Right lobe of liver (tissue), 6 donors: ENCODE measurements around the gene CCDC28B. TPM values are rescaled to one million over a fixed set of nuclear protein-coding genes. Genes with fewer than 3 reads are reported as not detected.

Source experiments
- ATAC-seq, 4 donors: fragments of 200-7000 bp; cut with Tn5 transposase; one replicate each; pipeline ENCODE4 v1.9.1; 2020; ENCODE audit warnings: mild to moderate bottlenecking in 4 of 4, moderate library complexity in 4 of 4
- DNase-seq, 3 donors: peaks; one replicate each; pipeline ENCODE4 v3.0.0-alpha.2; 2020
- H3K27ac ChIP-seq, 3 donors: fragments of 200-600 bp; one replicate each; pipeline ENCODE4 v1.8.0; 2022
- H3K27me3 ChIP-seq, 2 donors: fragments of 200-600 bp; one replicate each; pipeline ENCODE4 v1.8.0; 2022
- H3K36me3 ChIP-seq, 4 donors: fragments of 200-600 bp; sonication (generic) in 1 of 4; one replicate each; pipeline versions ENCODE4 v1.5.1 to v1.8.0; 2017 to 2022; ENCODE audit warnings: control low read depth in 1 of 4
- H3K4me1 ChIP-seq, 4 donors: fragments of 200-600 bp; sonication (generic) in 1 of 4; one replicate each; pipeline versions ENCODE4 v1.5.1 to v1.8.0; 2017 to 2022; ENCODE audit warnings: control low read depth in 1 of 4
- H3K4me3 ChIP-seq, 3 donors: fragments of 200-600 bp; one replicate each; pipeline ENCODE4 v1.8.0; 2022
- H3K9me3 ChIP-seq, 4 donors: fragments of 200-600 bp; sonication (generic) in 1 of 4; one replicate each; pipeline versions ENCODE4 v1.5.1 to v1.8.0; 2017 to 2022; ENCODE audit warnings: control low read depth in 1 of 4
- CTCF ChIP-seq, 4 donors: fragments of 200-600 bp in 3 of 4; fragments of 450-650 bp in 1 of 4; IDR thresholded peaks; one replicate each; pipeline versions ENCODE4 v1.5.1 to v1.8.0; 2016 to 2022; ENCODE audit warnings: antibody characterized with exemption in 4 of 4, mild to moderate bottlenecking in 2 of 4
- POLR2A ChIP-seq: fragments of 450-650 bp; IDR thresholded peaks from one replicate; pipeline ENCODE4 v1.6.1; 2017; ENCODE audit warnings: antibody characterized with exemption, mild to moderate bottlenecking
- WGBS: methylation state at CpG from one replicate; pipeline ENCODE4 v1.1.6; 2018; ENCODE audit warnings: low coverage, low lambda C conversion rate; ENCODE audit not compliant: insufficient coverage; ENCODE audit errors: missing lambda C conversion rate; 5-methylcytosine and 5-hydroxymethylcytosine counted together
- intact Hi-C, 2 donors: fragments of 100-400 bp; cut with DNase I; formaldehyde crosslinking; loops; one replicate each; pipeline versions ENCODE4 v1.11.2 to v1.14.1; 2022
- total RNA-seq, 6 experiments: library from RNA; depleted of rRNA in 2 of 6; stranded (reverse); fragments of >200 nt in 2 of 6; fragmentation: NEBNext Ultra II Directional in 3 of 6; extraction: Animal tissue kit (Norgen Biotek cat#: 25700) in 3 of 6; gene quantifications; one replicate each; pipeline versions ENCODE4 v1.1.0 to v1.2.4, GENCODE V29; 2016 to 2023
- donor health status: DM: no; HTN: yes; CAD: no.
- donor health status: DM: no; HTN: no; CAD: no.
- donor health status: DM: no; HTN: no; CAD: no.
- donor health status: DM: no; HTN: yes; CAD: no.
- donor health status: DM: no; HTN: yes; CAD: no.

CCDC28B gene
- total RNA-seq, 6 experiments from 2014 or later = 0.56 to 1.3 (median 0.68) TPM

GRCh38 chr1:32199043-32199716 lies 1.2 kb upstream of the CCDC28B start:
- 80% methylated on average over 1 of the region's 4 CpGs for WGBS
- H3K36me3 ChIP-seq = peaks cover 9 to 28% (median 16%) of the 10 kb centered on the region in 4 donors
- no peaks in the 10 kb centered on the region for H3K27me3 ChIP-seq
- H3K27ac ChIP-seq = no peak overlapping the region
- DNase-seq = no peak
- no peaks in the 10 kb centered on the region for H3K9me3 ChIP-seq
- ATAC-seq = no peak
- peaks cover 0 to 17% (median 7%) of the 10 kb centered on the region in 4 donors for H3K4me1 ChIP-seq
- intact Hi-C loops = no loop called here
- no peak overlapping the region for H3K4me3 ChIP-seq
- no peak for TF ChIP-seq CTCF (IDR thresholded peaks at IDR 0.05)
- no peak for TF ChIP-seq POLR2A

GRCh38 chr1:32199717-32200072 lies 700 bp upstream of the CCDC28B start:
- TF ChIP-seq CTCF (IDR thresholded peaks at IDR 0.05) = no peak
- no peak for TF ChIP-seq POLR2A
- WGBS = 0% methylated on average over 1 of the region's 6 CpGs
- no peak overlapping the region for H3K4me3 ChIP-seq
- H3K4me1 ChIP-seq = peaks cover 0 to 17% (median 7%) of the 10 kb centered on the region in 4 donors
- peak; percentile 60 to 82 (median 78) for ATAC-seq
- DNase-seq = peak; percentile 70 to 85 (median 85)
- H3K9me3 ChIP-seq = no peaks in the 10 kb centered on the region
- no peaks in the 10 kb centered on the region for H3K27me3 ChIP-seq
- intact Hi-C loops = no loop called here
- peaks cover 4 to 23% (median 12%) of the 10 kb centered on the region in 4 donors for H3K36me3 ChIP-seq
- no peak overlapping the region for H3K27ac ChIP-seq

GRCh38 chr1:32201011-32201855 lies 838 bp downstream of the CCDC28B start:
- peak; percentile 3 to 22 (median 13) for ATAC-seq
- peaks cover 0 to 9% (median 2%) of the 10 kb centered on the region in 4 donors for H3K36me3 ChIP-seq
- TF ChIP-seq POLR2A (no peak), CTCF (IDR thresholded peaks at IDR 0.05) (no peak)
- no peaks in the 10 kb centered on the region for H3K27me3 ChIP-seq
- DNase-seq = peak; percentile 61 to 70 (median 69)
- WGBS = 13% methylated on average over 8 of the region's 26 CpGs
- H3K4me1 ChIP-seq = peaks cover 0 to 21% (median 8%) of the 10 kb centered on the region in 4 donors
- intact Hi-C loops = no loop called here
- peak overlapping the region; percentile 39 to 58 (median 49) for H3K4me3 ChIP-seq
- H3K27ac ChIP-seq = peak overlapping the region in 2 of 3 donors; percentile 4 to 19
- H3K9me3 ChIP-seq = no peaks in the 10 kb centered on the region

- DNase-seq (peak in 1 of 3 donors; percentile 34), ATAC-seq (peak; percentile 3 to 27 (median 8))
- TF ChIP-seq POLR2A (no peak), CTCF (IDR thresholded peaks at IDR 0.05) (no peak)
- intact Hi-C loops = no loop called here
- no peaks in the 10 kb centered on the region for H3K27me3 ChIP-seq
- H3K4me3 ChIP-seq = peak overlapping the region; percentile 55 to 71 (median 62)
- H3K27ac ChIP-seq = no peak overlapping the region
- peaks cover 0 to 15% (median 5%) of the 10 kb centered on the region in 4 donors for H3K4me1 ChIP-seq
- 42% methylated on average over 21 of the region's 26 CpGs for WGBS
- H3K9me3 ChIP-seq = no peaks in the 10 kb centered on the region
- H3K36me3 ChIP-seq = no peaks in the 10 kb centered on the region
Measured at GRCh38 chr1:32204943-32205361, 4.6 kb downstream of the CCDC28B start.
